Liver (tissue), 3 donors: Measurements from ENCODE around the gene HNRNPH3.

ENCODE experiments used
- EGR1 ChIP-seq, 2 donors: IDR thresholded peaks; 2 replicates each; pipeline ENCODE4 v1.6.1; 2016 to 2018; ENCODE audit warnings: antibody characterized with exemption in 2 of 2, low read depth in 2 of 2
- JUND ChIP-seq, 2 donors: IDR thresholded peaks; 2 replicates each; pipeline ENCODE4 v1.6.1; 2016; ENCODE audit warnings: antibody characterized with exemption in 2 of 2
- RAD21 ChIP-seq, 2 donors: IDR thresholded peaks; 2 replicates each; pipeline ENCODE4 v1.6.1; 2016; ENCODE audit warnings: antibody characterized with exemption in 2 of 2, mild to moderate bottlenecking in 2 of 2
- TF ChIP-seq, protein P1 (sequence below): IDR thresholded peaks from 2 replicates; pipeline ENCODE4 v1.6.1; 2016; ENCODE audit warnings: antibody characterized with exemption, mild to moderate bottlenecking
- TF ChIP-seq, protein P2 (sequence below): fragments of 150-350 bp; IDR thresholded peaks from 2 replicates; pipeline ENCODE4 v1.5.1; 2017; ENCODE audit warnings: improper control_type of control experiment, low read depth, low read length; ENCODE audit not compliant: missing input control
- donor health status: healthy.
- donor health status: healthy.

DNA sequence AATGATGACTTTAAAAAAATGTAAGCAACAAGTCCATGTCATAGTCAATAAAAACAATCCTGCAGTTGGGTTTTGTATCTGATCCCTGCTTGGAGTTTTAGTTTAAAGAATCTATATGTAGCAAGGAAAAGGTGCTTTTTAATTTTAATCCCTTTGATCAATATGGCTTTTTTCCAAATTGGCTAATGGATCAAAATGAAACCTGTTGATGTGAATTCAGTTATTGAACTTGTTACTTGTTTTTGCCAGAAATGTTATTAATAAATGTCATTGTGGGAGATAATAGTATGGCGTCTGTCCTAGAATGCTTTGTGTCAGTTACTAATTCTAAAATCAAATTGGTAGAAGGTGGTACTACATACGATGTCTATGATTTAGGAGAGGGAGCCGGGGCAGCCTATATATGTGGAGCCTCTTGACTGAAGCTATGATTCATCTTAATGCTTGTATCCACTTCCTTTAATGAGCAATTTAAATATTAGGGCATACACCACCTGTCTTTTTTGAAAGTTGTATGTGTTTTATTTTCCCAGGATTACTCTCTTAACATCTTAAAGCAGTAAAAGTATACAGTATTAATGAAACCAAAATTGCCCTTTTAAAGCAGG lies 11.1 kb downstream of the HNRNPH3 start:
- TF ChIP-seq, protein P1, sequence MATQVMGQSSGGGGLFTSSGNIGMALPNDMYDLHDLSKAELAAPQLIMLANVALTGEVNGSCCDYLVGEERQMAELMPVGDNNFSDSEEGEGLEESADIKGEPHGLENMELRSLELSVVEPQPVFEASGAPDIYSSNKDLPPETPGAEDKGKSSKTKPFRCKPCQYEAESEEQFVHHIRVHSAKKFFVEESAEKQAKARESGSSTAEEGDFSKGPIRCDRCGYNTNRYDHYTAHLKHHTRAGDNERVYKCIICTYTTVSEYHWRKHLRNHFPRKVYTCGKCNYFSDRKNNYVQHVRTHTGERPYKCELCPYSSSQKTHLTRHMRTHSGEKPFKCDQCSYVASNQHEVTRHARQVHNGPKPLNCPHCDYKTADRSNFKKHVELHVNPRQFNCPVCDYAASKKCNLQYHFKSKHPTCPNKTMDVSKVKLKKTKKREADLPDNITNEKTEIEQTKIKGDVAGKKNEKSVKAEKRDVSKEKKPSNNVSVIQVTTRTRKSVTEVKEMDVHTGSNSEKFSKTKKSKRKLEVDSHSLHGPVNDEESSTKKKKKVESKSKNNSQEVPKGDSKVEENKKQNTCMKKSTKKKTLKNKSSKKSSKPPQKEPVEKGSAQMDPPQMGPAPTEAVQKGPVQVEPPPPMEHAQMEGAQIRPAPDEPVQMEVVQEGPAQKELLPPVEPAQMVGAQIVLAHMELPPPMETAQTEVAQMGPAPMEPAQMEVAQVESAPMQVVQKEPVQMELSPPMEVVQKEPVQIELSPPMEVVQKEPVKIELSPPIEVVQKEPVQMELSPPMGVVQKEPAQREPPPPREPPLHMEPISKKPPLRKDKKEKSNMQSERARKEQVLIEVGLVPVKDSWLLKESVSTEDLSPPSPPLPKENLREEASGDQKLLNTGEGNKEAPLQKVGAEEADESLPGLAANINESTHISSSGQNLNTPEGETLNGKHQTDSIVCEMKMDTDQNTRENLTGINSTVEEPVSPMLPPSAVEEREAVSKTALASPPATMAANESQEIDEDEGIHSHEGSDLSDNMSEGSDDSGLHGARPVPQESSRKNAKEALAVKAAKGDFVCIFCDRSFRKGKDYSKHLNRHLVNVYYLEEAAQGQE, result no peak
- no peak for TF ChIP-seq JUND (IDR thresholded peaks at IDR 0.05)
- TF ChIP-seq, protein P2, sequence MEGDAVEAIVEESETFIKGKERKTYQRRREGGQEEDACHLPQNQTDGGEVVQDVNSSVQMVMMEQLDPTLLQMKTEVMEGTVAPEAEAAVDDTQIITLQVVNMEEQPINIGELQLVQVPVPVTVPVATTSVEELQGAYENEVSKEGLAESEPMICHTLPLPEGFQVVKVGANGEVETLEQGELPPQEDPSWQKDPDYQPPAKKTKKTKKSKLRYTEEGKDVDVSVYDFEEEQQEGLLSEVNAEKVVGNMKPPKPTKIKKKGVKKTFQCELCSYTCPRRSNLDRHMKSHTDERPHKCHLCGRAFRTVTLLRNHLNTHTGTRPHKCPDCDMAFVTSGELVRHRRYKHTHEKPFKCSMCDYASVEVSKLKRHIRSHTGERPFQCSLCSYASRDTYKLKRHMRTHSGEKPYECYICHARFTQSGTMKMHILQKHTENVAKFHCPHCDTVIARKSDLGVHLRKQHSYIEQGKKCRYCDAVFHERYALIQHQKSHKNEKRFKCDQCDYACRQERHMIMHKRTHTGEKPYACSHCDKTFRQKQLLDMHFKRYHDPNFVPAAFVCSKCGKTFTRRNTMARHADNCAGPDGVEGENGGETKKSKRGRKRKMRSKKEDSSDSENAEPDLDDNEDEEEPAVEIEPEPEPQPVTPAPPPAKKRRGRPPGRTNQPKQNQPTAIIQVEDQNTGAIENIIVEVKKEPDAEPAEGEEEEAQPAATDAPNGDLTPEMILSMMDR, result no peak
- no peak for TF ChIP-seq EGR1 (IDR thresholded peaks at IDR 0.05; ENCODE audit: low read depth in 2 of 2)
- TF ChIP-seq RAD21 (IDR thresholded peaks at IDR 0.05), result no peak
